GM19452 (cell line): Measurements from ENCODE around the gene KCNIP4.

Experiments
- ATAC-seq: cut with Tn5 transposase; IDR thresholded peaks from one replicate; pipeline ENCODE4 v1.9.1; 2021; ENCODE audit not compliant: unreplicated experiment

The KCNIP4 gene

GRCh38 chr4:21209860-21210259 is 738.7 kb downstream of the KCNIP4 start:
- no peak for ATAC-seq

DNA sequence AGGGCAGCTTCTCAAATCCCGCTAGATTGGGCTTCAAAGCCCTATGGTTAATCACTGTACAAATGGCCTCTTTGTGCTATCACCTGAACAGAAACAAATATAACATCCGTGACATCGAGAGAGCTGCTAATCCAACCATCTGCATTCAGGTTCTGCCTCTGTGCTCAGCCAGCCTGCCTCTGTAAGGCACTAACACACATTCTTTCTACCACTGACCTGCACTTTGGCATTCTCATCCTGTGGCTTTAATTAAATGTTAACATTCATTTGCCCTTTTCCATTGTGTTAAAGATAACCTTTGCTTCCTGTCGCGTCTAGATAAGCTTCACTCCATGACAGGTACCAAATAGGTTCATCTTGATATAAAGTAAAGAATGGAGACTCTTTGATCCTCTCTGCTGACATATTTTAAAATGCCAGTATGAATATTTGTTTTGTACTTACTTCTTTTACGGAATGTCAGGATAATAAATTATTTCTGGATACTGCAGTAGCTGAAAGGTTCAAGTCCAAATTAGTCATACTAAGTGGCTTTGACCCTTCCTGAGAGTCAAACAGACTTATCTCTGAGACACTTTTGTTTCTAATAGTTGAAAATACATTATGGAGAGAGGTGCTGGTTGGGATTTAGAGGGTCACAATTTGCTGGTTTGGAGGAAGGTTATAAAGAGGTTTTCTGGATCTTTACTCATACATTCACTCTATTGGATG is 742.6 kb downstream of the KCNIP4 start:
- ATAC-seq: no peak

- no peak for ATAC-seq
Measured at GRCh38 chr4:21203416-21203815, 745.2 kb downstream of the KCNIP4 start.

DNA sequence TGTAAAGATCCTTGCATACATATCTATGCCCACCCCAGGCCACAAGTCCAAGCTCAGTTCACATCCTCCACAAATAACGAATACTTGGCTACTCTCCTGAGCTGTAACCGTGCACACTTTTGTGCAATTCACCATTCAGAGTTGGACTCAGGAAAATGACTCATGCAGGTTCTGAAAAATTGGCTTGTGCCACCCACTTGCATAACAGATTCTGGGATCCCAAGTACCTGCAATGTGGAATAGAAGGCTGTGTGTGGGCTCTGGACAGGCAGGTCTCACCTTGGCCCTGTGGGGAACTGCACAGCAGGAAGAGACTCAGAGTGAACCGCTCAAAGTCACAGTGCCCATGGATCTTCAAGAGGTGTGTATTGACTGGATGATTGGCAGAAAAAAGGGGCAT is 745.6 kb downstream of the KCNIP4 start:
- ATAC-seq: no peak

GRCh38 chr4:21198683-21199082 is 749.9 kb downstream of the KCNIP4 start:
- no peak for ATAC-seq

GRCh38 chr4:21195682-21196081 is 752.9 kb downstream of the KCNIP4 start:
- no peak for ATAC-seq

- ATAC-seq: no peak
Measured at GRCh38 chr4:21192367-21192766, 756.2 kb downstream of the KCNIP4 start.

GRCh38 chr4:21191317-21191716 is 757.3 kb downstream of the KCNIP4 start:
- ATAC-seq: no peak

- no peak for ATAC-seq
Measured at GRCh38 chr4:21184788-21185187, 763.8 kb downstream of the KCNIP4 start.

GRCh38 chr4:21181716-21182115 is 766.9 kb downstream of the KCNIP4 start:
- ATAC-seq: no peak

DNA sequence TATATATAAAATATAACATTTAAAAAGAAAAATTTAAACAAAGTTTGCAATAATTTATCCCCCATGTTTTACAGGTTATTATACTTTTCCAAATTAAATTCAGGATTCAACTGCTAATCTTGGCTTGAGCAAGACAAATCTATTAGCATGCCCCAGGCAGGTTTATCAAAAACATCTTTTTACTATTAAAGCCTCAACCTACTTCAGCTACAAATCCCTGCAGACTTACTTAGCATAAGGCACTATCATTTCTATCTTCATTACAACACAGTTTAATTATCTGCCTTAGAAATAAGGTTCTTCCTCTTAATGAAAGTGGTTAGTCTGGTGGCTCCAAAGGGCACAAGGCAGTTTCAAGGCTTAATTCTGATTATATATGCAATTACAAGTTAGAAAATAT is 770.7 kb downstream of the KCNIP4 start:
- no peak for ATAC-seq

DNA sequence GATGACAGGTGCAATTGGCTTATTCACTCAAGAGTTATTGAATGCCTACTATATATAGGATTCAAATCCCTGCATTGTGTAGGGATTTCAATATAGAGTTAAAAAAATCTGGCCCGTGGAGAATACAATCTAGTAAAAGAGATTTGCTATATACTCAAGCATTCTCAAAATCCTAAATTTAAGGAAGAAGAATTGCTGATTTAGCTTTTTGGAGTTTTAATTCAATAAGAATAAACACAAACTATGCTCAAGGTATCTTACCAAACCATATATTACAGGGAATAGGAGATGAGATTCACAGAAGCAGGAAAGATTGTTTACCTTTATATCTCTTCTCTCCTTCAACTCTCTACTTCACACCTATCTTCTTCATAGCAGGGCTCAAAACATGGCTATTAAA is 771.5 kb downstream of the KCNIP4 start:
- no peak for ATAC-seq

DNA sequence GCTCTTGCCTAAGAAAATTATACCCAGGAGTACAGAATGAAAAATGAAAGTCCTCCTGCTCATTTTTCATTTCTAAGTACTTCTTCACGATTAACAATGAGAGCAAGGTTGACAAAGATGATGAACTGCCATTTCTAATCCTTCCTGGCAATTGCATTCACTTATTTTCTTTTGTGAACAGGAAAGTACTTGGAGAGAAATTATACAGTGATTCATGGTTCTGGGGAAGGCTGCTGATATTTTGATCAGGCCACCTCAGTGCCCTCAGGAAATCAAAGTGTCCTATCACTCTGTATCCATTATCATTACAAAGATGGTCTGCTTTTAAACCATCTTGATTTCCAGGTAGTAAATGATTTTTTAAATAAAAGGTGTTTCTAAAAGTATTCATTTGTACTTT is 780.9 kb downstream of the KCNIP4 start:
- no peak for ATAC-seq

- no peak for ATAC-seq
Measured at GRCh38 chr4:21155367-21155766, 793.2 kb downstream of the KCNIP4 start.

GRCh38 chr4:21139327-21139726 is 809.2 kb downstream of the KCNIP4 start:
- ATAC-seq: no peak

DNA sequence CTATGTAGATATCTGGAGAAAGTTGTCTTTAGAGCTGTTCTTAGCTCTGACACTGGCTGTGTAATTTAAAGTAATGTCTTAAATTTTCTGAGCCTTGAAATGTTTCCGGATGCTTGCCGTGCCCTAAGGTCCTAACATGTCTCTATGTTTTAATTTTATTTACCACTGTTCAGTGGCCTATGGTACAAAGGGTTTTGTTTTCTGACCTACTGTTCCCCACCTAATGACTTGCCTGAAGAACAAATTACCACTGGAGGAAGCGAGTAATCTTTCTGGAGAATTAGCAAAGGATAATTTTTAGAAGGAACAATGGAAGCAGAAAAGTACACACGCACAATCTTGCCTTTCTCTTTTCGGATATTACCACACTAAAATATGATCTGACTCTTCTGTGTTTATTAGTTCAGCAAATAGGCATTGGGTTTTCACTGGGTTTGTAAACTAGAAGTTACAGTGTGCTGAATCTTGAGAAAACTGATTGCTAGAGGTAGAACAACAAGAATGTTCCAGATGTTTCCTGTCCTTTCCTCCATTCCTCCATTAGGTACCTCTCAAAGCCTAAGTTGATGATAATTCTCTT is 812.4 kb downstream of the KCNIP4 start:
- no peak for ATAC-seq

- ATAC-seq: no peak
Measured at GRCh38 chr4:21134994-21135393, 813.6 kb downstream of the KCNIP4 start.

DNA sequence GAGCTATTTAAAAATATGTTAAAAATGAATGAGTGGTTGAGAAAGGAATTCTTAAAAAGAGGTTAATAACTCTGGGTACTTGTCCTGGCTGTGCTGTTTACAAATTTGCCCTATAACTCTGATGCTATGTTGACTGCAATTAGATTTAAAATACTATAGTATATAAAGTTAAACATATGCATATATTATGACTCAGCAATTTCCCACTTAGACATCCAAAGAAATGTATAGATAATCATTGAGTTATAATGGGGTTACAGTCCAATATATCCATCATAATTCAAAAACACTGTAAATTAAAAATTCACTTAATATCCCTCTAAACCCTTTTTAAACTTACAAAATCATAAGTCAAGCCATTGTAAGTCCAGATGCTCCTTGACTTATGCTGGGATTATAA is 818.0 kb downstream of the KCNIP4 start:
- no peak for ATAC-seq

- ATAC-seq: no peak
Measured at GRCh38 chr4:21126014-21126512, 822.5 kb downstream of the KCNIP4 start.

DNA sequence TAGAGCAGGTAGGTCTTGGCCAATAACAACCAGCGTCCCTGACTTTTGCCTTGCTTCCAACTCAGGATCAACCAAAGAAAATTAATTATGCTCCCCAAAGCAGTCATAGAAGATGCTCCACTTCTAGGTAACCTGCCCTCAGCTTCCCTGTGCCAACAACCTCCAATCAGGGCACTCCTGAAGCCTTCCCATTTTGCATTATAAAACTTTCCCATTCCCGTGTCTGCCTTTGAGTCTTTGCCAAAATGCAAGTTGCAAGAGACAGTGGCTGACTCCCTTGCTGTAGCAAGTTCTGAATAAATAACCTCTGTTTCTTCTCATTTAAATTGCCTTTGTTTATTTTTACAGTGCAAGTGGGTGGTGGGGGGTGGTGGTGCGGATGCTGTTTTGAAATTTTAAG is 830.3 kb downstream of the KCNIP4 start:
- ATAC-seq: no peak

GRCh38 chr4:21117541-21118180 is 830.9 kb downstream of the KCNIP4 start:
- no peak for ATAC-seq

GRCh38 chr4:21113496-21114223 is 834.9 kb downstream of the KCNIP4 start:
- no peak for ATAC-seq
